HG02973 (cell line): ENCODE measurements around the gene WBP4.
"Not testable (repeated sequence)": the region's sequence is repeated elsewhere in the genome, so short reads cannot be mapped to it uniquely, and the experiment has no call there.

ENCODE experiments used
- ATAC-seq: cut with Tn5 transposase; IDR thresholded peaks from one replicate; pipeline ENCODE4 v1.9.1; 2021; ENCODE audit warnings: moderate library complexity; ENCODE audit not compliant: unreplicated experiment

WBP4 gene, protein sequence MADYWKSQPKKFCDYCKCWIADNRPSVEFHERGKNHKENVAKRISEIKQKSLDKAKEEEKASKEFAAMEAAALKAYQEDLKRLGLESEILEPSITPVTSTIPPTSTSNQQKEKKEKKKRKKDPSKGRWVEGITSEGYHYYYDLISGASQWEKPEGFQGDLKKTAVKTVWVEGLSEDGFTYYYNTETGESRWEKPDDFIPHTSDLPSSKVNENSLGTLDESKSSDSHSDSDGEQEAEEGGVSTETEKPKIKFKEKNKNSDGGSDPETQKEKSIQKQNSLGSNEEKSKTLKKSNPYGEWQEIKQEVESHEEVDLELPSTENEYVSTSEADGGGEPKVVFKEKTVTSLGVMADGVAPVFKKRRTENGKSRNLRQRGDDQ

GRCh38 chr13:41061075-41061913 is at the start of gene WBP4:
TSS of gene WBP4 (plus strand) at chr13:41061509. CDS start at chr13:41061674, 165 bp downstream.
- peak; percentile 69 for ATAC-seq

DNA sequence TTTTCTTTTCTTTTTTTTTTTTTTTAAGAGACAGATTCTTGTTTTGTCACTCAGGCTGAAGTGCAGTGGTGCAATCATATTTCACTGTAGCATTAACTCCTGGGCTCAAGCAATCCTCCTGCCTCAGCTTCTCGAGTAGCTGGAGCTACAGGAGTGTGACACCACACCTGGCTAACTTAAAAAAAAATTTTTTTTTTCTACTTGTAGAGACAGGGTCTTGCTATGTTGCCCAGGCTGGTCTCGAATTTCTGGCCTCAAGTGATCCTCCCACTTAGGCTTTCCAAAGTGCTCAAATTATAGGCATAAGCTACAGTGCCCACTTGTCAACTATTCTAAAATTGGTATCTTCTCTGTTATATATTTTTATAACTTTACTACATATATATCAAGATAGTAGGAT is 48.8 kb upstream of the WBP4 start:
- ATAC-seq: no peak

GRCh38 chr13:41013835-41014234 is 47.5 kb upstream of the WBP4 start:
- ATAC-seq: no peak

DNA sequence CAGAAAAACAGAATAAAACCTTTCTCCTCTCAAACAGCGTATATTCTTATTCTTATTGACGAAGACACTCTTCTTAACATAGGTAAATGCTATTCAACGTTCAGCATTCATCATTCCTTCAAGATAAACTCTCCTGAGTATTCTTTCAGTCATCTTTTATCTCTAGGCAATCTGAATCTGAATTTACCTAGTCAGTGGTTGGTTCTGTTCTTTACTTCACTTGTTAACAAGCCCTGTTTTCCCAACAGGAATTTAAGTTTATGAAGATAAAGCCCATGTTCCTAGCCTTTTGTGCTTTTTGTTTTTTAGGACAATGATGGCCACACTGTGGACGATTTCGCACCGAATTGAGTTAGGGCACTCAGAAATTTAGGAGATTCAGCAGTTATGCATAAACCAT is 45.4 kb upstream of the WBP4 start:
- no peak for ATAC-seq

- no peak for ATAC-seq
Measured at GRCh38 chr13:41017159-41017558, 44.1 kb upstream of the WBP4 start.

DNA sequence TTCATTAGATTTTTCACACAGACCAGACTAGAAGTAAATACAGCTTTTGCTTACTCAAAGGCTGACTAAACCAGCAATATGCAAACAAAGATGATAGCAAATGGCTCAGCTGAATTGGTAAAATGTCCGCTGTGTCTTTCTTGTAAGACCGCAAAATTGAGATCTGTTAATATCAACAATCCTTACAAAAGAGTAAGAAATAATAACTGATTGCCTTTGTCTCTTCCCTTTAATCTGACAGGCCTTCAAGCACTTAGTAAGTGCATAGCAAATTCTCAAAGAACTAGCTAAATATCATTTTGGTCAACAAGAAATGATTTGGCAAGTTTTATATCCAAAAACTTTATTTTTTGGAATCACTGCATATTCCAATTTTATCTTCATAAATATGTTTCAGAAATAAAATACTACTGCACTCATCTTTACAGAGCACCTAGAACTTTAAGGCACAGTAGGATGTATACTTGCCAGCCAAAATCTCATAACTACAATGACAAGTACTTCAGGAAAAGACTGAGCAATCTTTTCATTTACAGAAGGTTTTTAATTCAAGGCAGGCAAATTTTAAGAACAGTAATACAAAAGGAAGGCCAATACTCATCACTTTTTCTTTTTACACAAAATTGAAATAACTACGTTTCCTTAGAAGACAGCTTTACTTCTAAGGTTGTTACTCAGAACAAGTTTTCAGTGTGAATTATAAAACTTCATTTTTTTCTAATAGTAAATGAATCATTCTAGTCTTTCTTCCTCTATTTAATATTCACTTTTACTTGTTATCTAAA is 43.3 kb upstream of the WBP4 start:
- ATAC-seq: no peak

DNA sequence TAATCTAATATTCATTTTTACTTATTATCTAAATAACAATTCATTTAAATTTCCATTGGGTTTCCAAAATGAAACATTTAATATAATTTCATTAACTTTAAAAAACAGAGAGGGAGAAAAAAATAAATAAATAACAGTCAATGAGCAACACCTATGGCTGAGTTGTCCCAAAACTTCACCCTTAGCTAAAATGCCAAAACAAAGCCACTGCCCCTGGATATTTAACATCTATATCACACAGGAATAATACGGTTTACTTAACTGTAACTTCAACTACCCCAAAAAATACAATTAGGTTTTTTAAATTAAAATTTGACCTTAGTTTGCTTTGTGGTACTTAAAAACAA is 42.7 kb upstream of the WBP4 start:
- ATAC-seq: no peak

DNA sequence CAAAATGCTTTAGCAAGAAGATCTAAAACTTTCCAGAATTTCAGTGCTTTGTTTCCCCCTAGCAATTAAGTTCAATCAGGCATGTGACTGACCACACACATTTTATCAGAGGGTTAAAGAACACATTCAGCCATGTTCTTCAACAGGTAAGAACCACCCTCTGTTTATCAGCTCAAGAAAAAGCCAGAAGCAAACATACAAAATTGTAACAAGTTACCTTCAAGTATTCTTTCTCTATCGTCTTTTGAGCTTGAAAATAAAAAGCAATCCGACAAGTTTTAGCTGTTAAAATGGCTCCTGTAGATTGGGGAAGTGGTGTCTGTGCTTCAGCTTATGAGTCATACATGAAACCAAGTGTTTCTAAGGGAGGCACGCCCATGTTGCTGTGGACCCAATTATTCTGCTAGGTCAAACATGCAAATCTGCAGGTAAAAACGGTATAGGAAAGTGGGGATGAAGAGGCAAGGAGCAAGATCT is 42.3 kb upstream of the WBP4 start, which contains the start of gene ELF1:
ELF1 (minus strand) TSS at position 306 of the 477 bp plus-strand sequence. CDS start 37,262 bp downstream, outside the sequence.
- ATAC-seq: peak; percentile 87

DNA sequence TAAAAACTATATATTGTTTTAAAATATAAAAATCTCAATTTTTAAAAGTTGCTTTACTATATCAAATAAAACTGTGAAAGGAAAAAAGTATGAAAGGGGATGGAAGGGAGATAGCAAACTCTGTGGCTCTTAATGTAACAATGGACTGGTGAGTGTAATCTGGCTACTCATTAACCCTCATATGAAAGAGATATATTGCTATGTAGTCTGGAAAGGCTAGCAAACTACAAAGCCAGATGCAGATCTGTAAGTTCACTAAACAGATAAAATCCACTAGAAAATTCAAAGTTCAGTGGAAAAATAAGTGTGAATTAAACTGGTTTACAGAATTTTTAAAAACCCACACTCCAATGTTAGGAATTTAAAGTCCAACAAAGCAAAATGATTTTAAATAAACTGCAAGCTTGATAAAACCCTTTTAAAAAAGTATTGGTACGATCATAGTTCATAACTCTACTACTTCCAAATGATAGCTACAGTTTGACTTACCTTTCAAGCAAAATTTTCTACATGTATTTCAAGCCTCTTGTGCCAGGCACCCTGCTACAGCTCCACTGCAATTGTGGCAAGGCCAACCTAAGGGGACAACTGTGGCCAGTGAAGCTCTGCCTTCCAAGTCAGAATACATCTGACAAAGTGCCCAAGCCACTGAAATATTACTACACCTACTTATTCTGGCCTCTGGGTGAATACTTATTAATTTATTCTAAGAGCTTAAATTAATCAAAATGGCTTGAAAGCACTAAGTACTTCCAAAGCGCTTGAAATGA is 41.5 kb upstream of the WBP4 start:
- peak; percentile 34 for ATAC-seq

GRCh38 chr13:41025518-41025917 is 35.8 kb upstream of the WBP4 start:
- no peak for ATAC-seq

DNA sequence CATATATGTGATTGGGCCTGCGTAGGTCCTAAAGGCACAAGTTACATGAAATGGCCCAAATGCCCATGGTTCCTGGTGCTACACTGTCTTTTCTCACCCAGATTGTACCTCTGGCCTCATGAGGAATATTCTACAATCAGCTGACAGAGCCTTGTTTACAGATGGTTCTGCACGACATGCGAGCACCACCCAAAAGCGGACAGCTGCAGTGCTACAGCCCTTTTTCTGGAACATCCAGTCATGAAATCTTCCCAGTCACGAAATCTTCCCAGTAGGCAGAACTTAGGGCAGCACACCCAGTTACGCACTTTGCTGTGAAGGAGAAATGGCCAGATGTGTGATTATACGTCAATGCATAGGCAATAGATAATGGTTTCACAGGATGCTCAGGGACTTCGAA is 34.5 kb upstream of the WBP4 start:
- no peak for ATAC-seq

DNA sequence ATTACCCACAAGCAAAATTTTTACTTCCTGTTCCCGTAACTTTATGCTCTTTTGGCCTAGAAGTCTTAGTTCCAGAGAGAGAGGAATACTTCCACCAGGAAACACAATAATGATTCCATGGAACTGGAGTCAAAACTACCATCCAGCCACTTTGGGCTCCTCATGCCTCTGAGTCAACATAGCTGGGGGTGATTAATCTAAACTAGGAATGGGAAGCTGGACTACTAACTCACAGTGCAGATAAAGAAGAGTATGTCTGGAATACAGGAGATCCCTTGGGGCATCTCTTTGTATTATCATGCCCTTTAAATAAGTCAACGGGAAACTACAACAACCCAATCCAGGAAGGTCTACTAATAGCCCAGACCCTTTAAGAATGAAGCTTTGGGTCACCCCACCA is 33.3 kb upstream of the WBP4 start:
- no peak for ATAC-seq

GRCh38 chr13:41029629-41030028 is 31.7 kb upstream of the WBP4 start:
- no peak for ATAC-seq

DNA sequence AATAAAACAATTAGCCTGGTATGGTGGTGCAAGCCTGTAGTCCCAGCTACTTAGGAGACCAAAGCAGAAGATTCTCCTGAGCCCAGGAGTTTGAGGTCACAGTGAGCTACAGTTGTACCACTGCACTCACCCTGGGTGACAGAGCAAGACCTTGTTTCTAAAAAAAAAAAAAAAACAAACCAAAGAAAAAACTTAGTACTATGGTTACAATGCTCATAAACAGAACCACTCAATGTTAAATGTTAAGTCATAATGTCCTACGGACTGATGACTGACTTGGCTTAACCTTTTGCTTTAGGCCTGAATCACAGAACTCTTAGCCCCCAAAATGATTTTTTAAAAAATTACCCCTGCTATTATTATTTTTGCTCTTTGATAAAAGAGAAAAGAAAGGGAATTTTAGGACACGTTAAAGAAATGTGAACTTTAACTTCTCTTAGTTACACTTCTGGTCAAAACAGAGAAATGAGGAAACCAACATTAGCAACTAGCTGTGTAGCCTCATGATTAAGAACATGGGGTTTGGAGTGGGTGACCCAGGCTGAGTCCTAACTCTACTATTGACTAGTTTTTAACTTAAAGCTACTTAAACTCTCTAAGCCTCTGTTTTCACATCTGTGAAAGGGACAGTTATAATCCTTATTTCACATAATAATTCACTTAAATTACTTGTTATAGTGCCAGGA is 28.5 kb upstream of the WBP4 start:
- ATAC-seq: no peak

GRCh38 chr13:41034382-41034781 is 26.9 kb upstream of the WBP4 start:
- ATAC-seq: no peak

DNA sequence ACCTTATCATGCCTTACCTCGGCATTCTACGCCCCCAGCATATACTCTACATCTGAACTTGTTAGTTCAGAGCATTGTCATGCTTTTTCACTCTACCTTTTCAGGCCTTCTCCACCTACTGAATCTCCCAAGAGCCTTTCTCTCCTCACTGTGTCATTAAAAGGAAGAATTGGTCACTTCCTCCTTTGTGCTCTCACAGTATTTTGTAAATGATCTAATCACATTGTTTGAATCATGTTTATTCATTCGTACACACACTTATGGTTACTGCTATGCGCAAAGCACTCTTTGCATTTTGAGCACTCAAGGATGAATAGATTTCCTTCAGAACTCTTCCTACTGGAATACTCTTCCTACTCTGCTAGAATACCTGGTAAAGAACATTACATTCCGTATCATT is 26.4 kb upstream of the WBP4 start:
- ATAC-seq: no peak

GRCh38 chr13:41036557-41036956 is 24.8 kb upstream of the WBP4 start:
- ATAC-seq: not testable (repeated sequence)

DNA sequence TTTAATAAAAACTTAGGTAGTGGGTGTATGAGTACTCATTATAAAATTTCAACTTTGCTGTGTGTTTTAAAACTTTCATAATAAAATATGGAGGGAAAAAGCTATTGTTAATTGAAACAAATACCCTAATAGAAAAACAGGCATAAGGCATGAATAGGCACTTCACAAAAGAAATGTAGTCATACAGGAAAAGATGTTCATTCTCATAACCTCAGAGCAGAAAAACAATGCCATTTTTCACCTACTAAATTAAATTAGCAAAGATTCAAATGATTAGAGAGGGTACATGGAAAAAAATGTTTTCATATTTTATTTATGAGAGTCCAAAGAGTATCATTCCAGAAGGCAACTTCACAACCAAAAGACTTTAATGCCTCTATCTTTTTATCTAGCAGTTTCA is 21.6 kb upstream of the WBP4 start:
- no peak for ATAC-seq

DNA sequence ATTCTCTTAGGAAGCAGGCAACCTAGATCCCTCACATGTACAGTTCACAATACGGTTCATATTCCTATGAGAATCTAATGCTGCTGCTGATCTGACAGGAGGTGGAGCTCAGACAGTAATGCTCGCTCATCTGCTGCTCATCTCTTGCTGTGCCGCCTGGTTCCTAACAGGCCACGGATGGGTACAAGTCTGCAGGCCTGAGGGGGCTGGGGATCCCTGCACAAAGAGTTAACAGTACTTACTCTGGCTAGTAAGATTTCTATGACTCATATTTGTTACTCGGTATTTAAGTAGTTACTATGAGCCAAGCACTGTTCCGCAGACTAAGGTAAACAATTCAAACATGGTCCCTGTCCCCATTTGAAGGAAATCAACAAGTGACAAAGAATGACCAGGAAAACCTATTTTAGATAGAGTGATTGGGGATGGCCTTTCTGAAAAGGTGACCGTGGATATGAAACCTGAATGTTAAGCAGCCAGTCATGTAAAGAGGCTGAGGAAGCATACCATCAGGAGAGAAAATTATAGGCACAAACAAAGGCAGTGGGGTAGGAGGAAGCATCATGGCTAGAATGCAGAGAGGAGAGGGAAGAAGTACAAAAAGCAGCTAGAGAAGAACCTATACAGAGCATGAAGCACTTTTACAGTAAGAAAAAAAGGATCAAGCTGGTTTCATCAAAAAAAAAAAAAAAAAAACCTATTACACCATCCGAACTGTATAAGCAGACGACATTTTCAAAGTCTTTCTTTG is 20.6 kb upstream of the WBP4 start:
- no peak for ATAC-seq
